ENCODE measurements around the gene MYO1E.

MYO1E gene

DNA sequence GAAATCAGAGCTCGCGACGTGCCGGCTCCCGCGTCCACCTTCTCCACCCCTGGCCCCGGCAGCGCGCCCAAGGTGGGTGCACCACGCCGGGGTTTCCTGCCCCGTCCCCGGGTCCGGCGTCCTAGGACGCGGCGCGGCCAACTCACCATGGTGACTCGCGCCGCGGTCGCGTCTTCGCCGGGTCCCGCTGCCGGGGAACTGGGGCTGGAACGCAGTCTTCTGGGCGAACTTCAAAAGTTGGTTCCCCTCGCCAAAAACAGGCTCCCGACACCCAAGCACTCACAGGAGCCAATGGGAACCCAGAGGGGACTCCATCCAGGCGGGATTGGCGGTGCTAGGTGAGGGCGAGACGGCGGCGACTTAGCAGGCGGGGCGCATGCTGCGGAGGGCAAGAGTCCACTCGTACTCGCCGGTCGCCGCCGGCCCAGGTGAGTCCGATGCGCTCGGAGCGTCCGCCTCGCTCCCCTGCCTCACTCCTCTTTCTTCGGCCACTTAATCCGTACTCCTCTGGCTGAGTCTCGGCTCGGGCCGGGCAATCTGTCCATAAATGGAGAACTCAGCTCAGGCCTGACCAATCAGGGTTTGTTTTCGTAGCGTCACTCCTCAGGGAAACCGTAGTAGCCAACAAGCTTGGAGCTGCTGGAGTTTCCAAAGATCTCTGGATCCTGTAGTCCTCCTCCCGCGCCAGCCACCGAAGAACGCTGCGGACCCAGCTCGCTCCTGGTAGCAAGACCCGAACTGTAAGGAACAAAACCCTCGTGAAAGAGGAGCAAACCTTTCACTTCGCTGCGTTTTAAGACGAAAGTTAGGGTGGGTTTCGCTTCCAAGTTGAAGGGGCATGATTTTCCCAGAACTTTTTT, at the start of gene MYO1E:
Gene MYO1E, minus strand, starts transcription at position 520 of the 860 bp plus-strand sequence. Its CDS starts 371 bp downstream, at position 149.
- intact Hi-C loops (cut with DNase I; ENCODE audit: low total_unique reads) = loop anchor here (10.0 kb wide), 2 partner anchors 78 to 208 kb away; no protein-coding TSS in a partner anchor
- H3K4me3 ChIP-seq = peak within 1 kb of the TSS; percentile 83 to 89
- no peaks in the 10 kb centered on the region for H3K9me3 ChIP-seq
- peaks cover 0 to 44% (median 14%) of the 10 kb centered on the region in 4 donors for H3K4me1 ChIP-seq
- H3K27ac ChIP-seq = peak within 1 kb of the TSS; percentile 93 to 96
- TF ChIP-seq, protein P1, sequence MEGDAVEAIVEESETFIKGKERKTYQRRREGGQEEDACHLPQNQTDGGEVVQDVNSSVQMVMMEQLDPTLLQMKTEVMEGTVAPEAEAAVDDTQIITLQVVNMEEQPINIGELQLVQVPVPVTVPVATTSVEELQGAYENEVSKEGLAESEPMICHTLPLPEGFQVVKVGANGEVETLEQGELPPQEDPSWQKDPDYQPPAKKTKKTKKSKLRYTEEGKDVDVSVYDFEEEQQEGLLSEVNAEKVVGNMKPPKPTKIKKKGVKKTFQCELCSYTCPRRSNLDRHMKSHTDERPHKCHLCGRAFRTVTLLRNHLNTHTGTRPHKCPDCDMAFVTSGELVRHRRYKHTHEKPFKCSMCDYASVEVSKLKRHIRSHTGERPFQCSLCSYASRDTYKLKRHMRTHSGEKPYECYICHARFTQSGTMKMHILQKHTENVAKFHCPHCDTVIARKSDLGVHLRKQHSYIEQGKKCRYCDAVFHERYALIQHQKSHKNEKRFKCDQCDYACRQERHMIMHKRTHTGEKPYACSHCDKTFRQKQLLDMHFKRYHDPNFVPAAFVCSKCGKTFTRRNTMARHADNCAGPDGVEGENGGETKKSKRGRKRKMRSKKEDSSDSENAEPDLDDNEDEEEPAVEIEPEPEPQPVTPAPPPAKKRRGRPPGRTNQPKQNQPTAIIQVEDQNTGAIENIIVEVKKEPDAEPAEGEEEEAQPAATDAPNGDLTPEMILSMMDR (IDR thresholded peaks at IDR 0.05) = peak in 1 of 2 experiments; percentile 7
- peak; percentile 94 for DNase-seq
- no peaks in the 10 kb centered on the region for H3K36me3 ChIP-seq
- H3K27me3 ChIP-seq = no peaks in the 10 kb centered on the region

DNA sequence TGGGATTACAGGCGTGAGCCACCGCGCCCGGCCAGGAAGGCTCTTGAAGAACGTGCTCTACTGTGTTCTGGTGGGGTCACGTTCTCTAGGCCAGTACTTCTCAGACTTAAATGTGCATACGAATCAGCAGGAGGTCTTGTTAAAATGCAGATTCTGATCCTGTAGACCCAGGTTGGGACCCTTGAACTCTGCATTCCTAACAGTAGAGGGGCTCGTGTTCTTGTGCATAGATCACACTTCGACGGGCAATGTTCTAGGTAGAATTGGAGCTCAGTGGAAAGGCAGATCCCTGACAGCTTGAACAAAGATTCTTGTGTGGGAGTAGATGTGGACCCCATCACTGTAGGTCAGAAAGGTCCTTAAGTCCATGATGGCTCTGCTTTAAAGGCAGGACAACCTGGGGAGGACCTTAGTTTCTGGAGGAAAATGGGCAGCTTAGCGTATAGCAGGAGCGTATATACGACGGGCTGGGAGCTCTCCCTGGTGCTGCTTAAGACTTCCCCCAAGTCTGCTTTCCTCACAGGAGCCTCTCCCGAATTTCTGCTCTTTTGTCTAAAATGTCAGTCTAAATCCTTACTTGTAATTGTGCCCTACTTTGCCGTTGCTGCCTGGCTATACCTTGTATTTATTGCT, 48.4 kb upstream of the MYO1E start:
- TF ChIP-seq, protein P1 (IDR thresholded peaks at IDR 0.05) = no peak
- H3K36me3 ChIP-seq = no peaks in the 10 kb centered on the region

DNA sequence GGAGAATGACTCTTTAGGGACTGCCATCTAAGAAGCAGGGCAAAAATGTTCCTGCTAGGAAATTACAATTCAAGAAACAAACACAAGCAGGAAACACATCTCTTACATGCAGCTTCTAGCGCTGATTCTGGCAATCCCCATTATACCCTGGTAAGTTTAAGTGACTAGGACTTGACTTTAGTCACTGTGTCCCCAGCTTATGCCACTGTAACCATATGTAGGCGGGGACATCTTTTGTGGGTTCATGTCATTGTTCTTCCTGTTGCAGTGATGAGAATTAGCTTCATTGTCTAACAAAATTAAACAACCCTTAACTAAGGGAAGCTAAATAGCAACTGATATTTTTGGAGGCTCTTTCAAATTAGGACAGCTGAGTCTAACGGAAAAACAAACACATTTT, 47.4 kb upstream of the MYO1E start:
- H3K4me1 ChIP-seq = no peaks in the 10 kb centered on the region
- TF ChIP-seq, protein P1 (IDR thresholded peaks at IDR 0.05) = no peak
- intact Hi-C loops (cut with DNase I; ENCODE audit: low total_unique reads) = no loop called here
- H3K36me3 ChIP-seq = no peaks in the 10 kb centered on the region
- no peak overlapping the region for H3K4me3 ChIP-seq
- H3K27me3 ChIP-seq = no peaks in the 10 kb centered on the region
- no peaks in the 10 kb centered on the region for H3K9me3 ChIP-seq
- DNase-seq = no peak
- H3K27ac ChIP-seq = no peak overlapping the region

More for the DNA sequence above, 48.4 kb upstream of the MYO1E start:
- H3K27me3 ChIP-seq = no peaks in the 10 kb centered on the region
- intact Hi-C loops (cut with DNase I; ENCODE audit: low total_unique reads) = no loop called here
- no peaks in the 10 kb centered on the region for H3K9me3 ChIP-seq
- H3K4me1 ChIP-seq = no peaks in the 10 kb centered on the region
- no peak for DNase-seq
- no peak overlapping the region for H3K4me3 ChIP-seq
- no peak overlapping the region for H3K27ac ChIP-seq

DNA sequence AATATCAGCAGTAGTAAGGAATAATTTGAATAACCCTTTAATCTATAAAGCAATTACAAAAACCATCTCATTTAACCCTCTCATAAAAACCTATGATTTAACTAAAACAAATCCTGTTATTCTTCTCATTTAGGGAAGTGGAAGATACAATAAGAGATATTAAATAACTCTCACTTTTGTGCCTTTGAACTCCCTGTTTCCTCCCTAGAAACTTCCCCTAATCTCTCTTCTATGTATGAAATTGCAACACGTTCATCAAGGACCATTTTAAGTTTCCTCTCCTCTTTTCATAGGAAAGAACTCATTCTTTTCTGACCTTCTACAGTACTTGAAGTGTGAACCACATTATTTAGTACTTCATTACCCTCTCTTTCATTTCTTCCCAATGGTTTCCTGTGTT, 46.5 kb upstream of the MYO1E start:
- intact Hi-C loops (cut with DNase I; ENCODE audit: low total_unique reads) = no loop called here
- no peak for DNase-seq
- Histone ChIP-seq H3K27me3 (no peaks in the 10 kb centered on the region), H3K9me3 (no peaks in the 10 kb centered on the region), H3K4me1 (no peaks in the 10 kb centered on the region), H3K36me3 (no peaks in the 10 kb centered on the region), H3K4me3 (no peak overlapping the region), H3K27ac (no peak overlapping the region)
- TF ChIP-seq, protein P1 (IDR thresholded peaks at IDR 0.05) = no peak

DNA sequence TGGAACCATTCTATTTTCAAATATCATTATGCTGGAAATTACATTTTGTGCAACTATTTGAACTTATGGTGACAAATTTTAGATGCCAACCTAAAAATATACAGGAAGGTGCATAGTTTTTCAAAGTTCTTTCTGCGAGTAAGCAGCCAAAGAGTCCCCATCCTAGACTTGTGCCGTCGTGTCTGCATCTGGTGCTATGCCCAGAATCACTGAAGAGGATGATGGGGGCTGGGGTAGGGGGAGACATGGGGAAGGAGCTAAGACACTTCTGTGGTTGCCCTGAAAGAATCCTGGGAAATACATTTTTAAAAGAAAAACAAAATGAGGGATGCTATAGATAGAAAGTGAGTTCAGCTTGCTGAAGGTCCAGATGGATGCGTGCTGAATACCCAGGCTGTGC, 44.1 kb upstream of the MYO1E start:
- TF ChIP-seq, protein P1 (IDR thresholded peaks at IDR 0.05) = no peak
- no peaks in the 10 kb centered on the region for H3K9me3 ChIP-seq
- no peaks in the 10 kb centered on the region for H3K27me3 ChIP-seq
- intact Hi-C loops (cut with DNase I; ENCODE audit: low total_unique reads) = no loop called here
- no peak overlapping the region for H3K4me3 ChIP-seq
- no peak overlapping the region for H3K27ac ChIP-seq
- DNase-seq = no peak
- H3K4me1 ChIP-seq = peaks cover 0 to 5% (median 0%) of the 10 kb centered on the region in 4 donors
- H3K36me3 ChIP-seq = no peaks in the 10 kb centered on the region
